ENCODE results near the gene BAD.

DNA sequence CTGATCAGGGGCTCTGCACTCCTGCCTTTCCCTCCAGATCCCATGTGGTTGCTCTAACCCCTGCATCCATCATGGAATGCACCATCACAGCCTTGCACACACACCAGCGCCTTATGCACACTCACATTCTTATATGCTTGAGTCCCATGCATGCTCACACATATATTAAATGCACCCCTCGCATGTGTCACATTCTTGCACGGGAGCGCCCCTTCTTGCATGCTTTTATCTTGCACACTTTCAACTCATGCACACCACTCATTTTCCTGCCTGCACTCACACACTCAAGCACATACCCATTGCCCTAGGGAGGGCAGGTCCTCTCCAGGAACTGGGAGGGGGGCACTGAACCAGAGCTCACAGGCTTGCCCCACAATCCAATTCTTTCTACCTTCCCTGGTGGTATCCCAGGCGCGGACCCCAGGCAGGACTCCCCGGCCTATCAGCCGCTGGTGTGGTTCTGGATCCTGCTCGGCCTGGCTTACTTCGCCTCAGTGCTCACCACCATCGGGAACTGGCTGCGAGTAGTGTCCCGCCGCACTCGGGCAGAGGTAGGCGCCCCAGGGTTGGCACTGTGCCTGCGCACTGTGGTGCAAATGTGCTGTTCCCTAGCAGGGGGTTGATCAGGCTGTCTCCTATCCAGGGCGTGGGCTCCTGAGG, 13.4 kb upstream of the BAD start:
- TF ChIP-seq, protein P1, sequence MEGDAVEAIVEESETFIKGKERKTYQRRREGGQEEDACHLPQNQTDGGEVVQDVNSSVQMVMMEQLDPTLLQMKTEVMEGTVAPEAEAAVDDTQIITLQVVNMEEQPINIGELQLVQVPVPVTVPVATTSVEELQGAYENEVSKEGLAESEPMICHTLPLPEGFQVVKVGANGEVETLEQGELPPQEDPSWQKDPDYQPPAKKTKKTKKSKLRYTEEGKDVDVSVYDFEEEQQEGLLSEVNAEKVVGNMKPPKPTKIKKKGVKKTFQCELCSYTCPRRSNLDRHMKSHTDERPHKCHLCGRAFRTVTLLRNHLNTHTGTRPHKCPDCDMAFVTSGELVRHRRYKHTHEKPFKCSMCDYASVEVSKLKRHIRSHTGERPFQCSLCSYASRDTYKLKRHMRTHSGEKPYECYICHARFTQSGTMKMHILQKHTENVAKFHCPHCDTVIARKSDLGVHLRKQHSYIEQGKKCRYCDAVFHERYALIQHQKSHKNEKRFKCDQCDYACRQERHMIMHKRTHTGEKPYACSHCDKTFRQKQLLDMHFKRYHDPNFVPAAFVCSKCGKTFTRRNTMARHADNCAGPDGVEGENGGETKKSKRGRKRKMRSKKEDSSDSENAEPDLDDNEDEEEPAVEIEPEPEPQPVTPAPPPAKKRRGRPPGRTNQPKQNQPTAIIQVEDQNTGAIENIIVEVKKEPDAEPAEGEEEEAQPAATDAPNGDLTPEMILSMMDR (IDR thresholded peaks at IDR 0.05; ENCODE audit: low read length), result no peak
- TF ChIP-seq EZH2phosphoT487 (IDR thresholded peaks at IDR 0.05; ENCODE audit: low read length), result no peak; the same call in 1 of the 2 replicates
- TF ChIP-seq EZH2 (optimal IDR thresholded peaks at IDR 0.05; ENCODE audit: low read depth, low read length), result no peak

Measured in MM.1S (cell line).